ENCODE data around the gene MANEA. TPM values are rescaled to one million over a fixed set of nuclear protein-coding genes. Genes with fewer than 3 reads are reported as not detected.
"Not testable (repeated sequence)": the region's sequence is repeated elsewhere in the genome, so short reads cannot be mapped to it uniquely, and the experiment has no call there.

Gene MANEA
- polyA plus RNA-seq (2013, experiment 1 of 2; ENCODE audit: insufficient read length), result 12.2 TPM
- 11.8 TPM for polyA plus RNA-seq (2013, experiment 2 of 2; ENCODE audit: insufficient read length)

- DNase-seq, result peak; percentile 88
Measured at GRCh38 chr6:95577304-95578105, at the start of gene MANEA. MANEA (plus strand) TSS chr6:95577535; CDS start chr6:95586440, 8,905 bp downstream.

- no peak for DNase-seq
Measured at GRCh38 chr6:95529762-95530161, 47.6 kb upstream of the MANEA start.

GRCh38 chr6:95530176-95530819, 47.0 kb upstream of the MANEA start:
- no peak for DNase-seq

GRCh38 chr6:95543798-95544197, 33.5 kb upstream of the MANEA start:
- DNase-seq, result no peak

- no peak for DNase-seq
Measured at GRCh38 chr6:95544517-95545225, 32.7 kb upstream of the MANEA start.

- no peak for DNase-seq
Measured at GRCh38 chr6:95545226-95545625, 32.1 kb upstream of the MANEA start.

GRCh38 chr6:95545686-95546085, 31.6 kb upstream of the MANEA start:
- no peak for DNase-seq

GRCh38 chr6:95546148-95546547, 31.2 kb upstream of the MANEA start:
- no peak for DNase-seq

- DNase-seq, result no peak
Measured at GRCh38 chr6:95547043-95547442, 30.3 kb upstream of the MANEA start.

- no peak for DNase-seq
Measured at GRCh38 chr6:95548188-95548786, 29.0 kb upstream of the MANEA start.

GRCh38 chr6:95551678-95552324, 25.5 kb upstream of the MANEA start:
- no peak for DNase-seq

GRCh38 chr6:95553880-95554279, 23.5 kb upstream of the MANEA start:
- DNase-seq, result no peak

- not testable (repeated sequence) for DNase-seq
Measured at GRCh38 chr6:95560956-95561355, 16.4 kb upstream of the MANEA start.

- DNase-seq, result no peak
Measured at GRCh38 chr6:95569560-95569959, 7.8 kb upstream of the MANEA start.

- no peak for DNase-seq
Measured at GRCh38 chr6:95572098-95572497, 5.2 kb upstream of the MANEA start.

- DNase-seq, result peak; percentile 7
Measured at GRCh38 chr6:95574811-95575210, 2.5 kb upstream of the MANEA start.

- DNase-seq, result no peak
Measured at GRCh38 chr6:95576218-95576997, 927 bp upstream of the MANEA start.

GRCh38 chr6:95576998-95577303, 384 bp upstream of the MANEA start:
- DNase-seq, result no peak

- DNase-seq, result peak; percentile 7
Measured at GRCh38 chr6:95578106-95578410, 723 bp downstream of the MANEA start.

- DNase-seq, result peak; percentile 33
Measured at GRCh38 chr6:95581073-95581472, 3.7 kb downstream of the MANEA start.

- not testable (repeated sequence) for DNase-seq
Measured at GRCh38 chr6:95584226-95584625, 6.9 kb downstream of the MANEA start.

GRCh38 chr6:95587989-95588388, 10.7 kb downstream of the MANEA start:
- DNase-seq, result no peak
